Panc1 (cell line): ENCODE measurements around the gene DENND6B. TPM values are rescaled to one million over a fixed set of nuclear protein-coding genes. Genes with fewer than 3 reads are reported as not detected.

Experiments
- ATAC-seq: fragments of 200-7000 bp; cut with Tn5 transposase; 2 replicates; pipeline ENCODE4 v1.9.1; 2020; ENCODE audit warnings: mild to moderate bottlenecking, moderate library complexity
- BruUV-seq: library from RNA; stranded (reverse); fragments of 400-500 nt; replicated peaks from 2 replicates; lab custom pipeline; 2021; lab: Mats Ljungman, UMichigan
- CTCF ChIA-PET: fragments of 300-600 bp; sonication (Branson Sonifier 250); formaldehyde crosslinking; loops from one replicate; lab custom pipeline; 2022; ENCODE audit warnings: antibody characterized with exemption; lab: Charles Lee
- POLR2A ChIA-PET: fragments of 300-600 bp; sonication (Branson Sonifier 250); formaldehyde crosslinking; loops from one replicate; lab custom pipeline; 2022; ENCODE audit warnings: antibody characterized with exemption; lab: Charles Lee
- DNase-seq: peaks from one replicate; pipeline ENCODE4 v3.0.0-alpha.2; 2010; ENCODE audit warnings: low read depth, low spot score
- H3K27ac ChIP-seq: 2 replicates; pipeline ENCODE4 v1.5.1; 2011; ENCODE audit warnings: mild to moderate bottlenecking, low read length, inconsistent platforms
- H3K27me3 ChIP-seq: fragments of 200-500 bp; sonication (Bioruptor generic); 2 replicates; pipeline ENCODE4 v1.6.0; 2014; ENCODE audit warnings: low read length, inconsistent platforms; ENCODE audit not compliant: control insufficient read depth, insufficient read depth
- H3K36me3 ChIP-seq: fragments of 200-500 bp; sonication (Bioruptor generic); 2 replicates; pipeline ENCODE4 v1.5.1; 2014; ENCODE audit warnings: inconsistent platforms, mild to moderate bottlenecking, low read length, moderate library complexity; ENCODE audit not compliant: control insufficient read depth, insufficient read depth
- H3K4me1 ChIP-seq: 2 replicates; pipeline ENCODE4 v1.5.1; 2011; ENCODE audit warnings: inconsistent platforms, mild to moderate bottlenecking, low read length, moderate library complexity; ENCODE audit not compliant: control insufficient read depth, insufficient read depth
- H3K4me3 ChIP-seq, 2 experiments: 2 replicates each; pipeline ENCODE4 v1.5.1; 2011 to 2012; ENCODE audit warnings: low read depth in 2 of 2, low read length in 2 of 2, mild to moderate bottlenecking in 2 of 2, inconsistent platforms in 1 of 2, moderate library complexity in 1 of 2
- H3K9me3 ChIP-seq: fragments of 200-500 bp; sonication (Bioruptor generic); 2 replicates; pipeline ENCODE4 v1.5.1; 2014; ENCODE audit warnings: low read depth, mild to moderate bottlenecking, inconsistent platforms, low read length, moderate library complexity; ENCODE audit not compliant: control insufficient read depth, insufficient read depth
- CTCF ChIP-seq: fragments of 450-650 bp; IDR thresholded peaks from 2 replicates; pipeline ENCODE4 v1.5.1; 2017; ENCODE audit warnings: mild to moderate bottlenecking
- POLR2AphosphoS5 ChIP-seq: IDR thresholded peaks from 2 replicates; pipeline ENCODE4 v1.6.1; 2012; ENCODE audit warnings: mild to moderate bottlenecking, low read depth, low read length, moderate library complexity
- REST ChIP-seq, 2 experiments: IDR thresholded peaks; 2 replicates each; pipeline ENCODE4 v1.6.1; 2011 to 2012; ENCODE audit warnings: low read depth in 2 of 2, control low read depth in 1 of 2, low read length in 1 of 2, mild to moderate bottlenecking in 1 of 2, moderate library complexity in 1 of 2; ENCODE audit not compliant: insufficient read depth in 1 of 2
- SIN3A ChIP-seq: IDR thresholded peaks from 2 replicates; pipeline ENCODE4 v1.6.1; 2012; ENCODE audit warnings: low read depth, mild to moderate bottlenecking, low read length, moderate library complexity, borderline replicate concordance; ENCODE audit not compliant: insufficient read depth
- TCF7L2 ChIP-seq: IDR thresholded peaks from 2 replicates; pipeline ENCODE4 v1.6.1; 2011; ENCODE audit warnings: mild to moderate bottlenecking, low read depth, low read length, inconsistent platforms
- in situ Hi-C: cut with HindIII; loops from 2 replicates; pipeline ENCODE4 v1.10.0; 2016; ENCODE audit warnings: low sequenced_read_pairs, low pct_unique_long_range_greater_than_20kb
- intact Hi-C: fragments of 100-400 bp; cut with micrococcal nuclease; formaldehyde crosslinking; loops from one replicate; pipeline ENCODE4 v1.10.0; 2022; ENCODE audit not compliant: unreplicated experiment
- total RNA-seq: library from RNA; stranded (reverse); gene quantifications from one replicate; pipeline ENCODE4 v1.2.1, GENCODE V29; 2021; ENCODE audit not compliant: unreplicated experiment

Gene DENND6B
- total RNA-seq, 1 experiment from 2014 or later: 5.8 TPM

- ChIA-PET POLR2A (no interaction called here), CTCF (no interaction called here)
- Histone ChIP-seq H3K36me3 (no peaks in the 10 kb centered on the region), H3K9me3 (no peaks in the 10 kb centered on the region), H3K27me3 (no peaks in the 10 kb centered on the region), H3K27ac (no peak overlapping the region), H3K4me1 (peaks cover 9% of the 10 kb centered on the region; the same call in 1 of the 2 replicates), H3K4me3 (no peak overlapping the region)
- no peak for ATAC-seq
- no peak for DNase-seq
- intact Hi-C loops (no loop called here), in situ Hi-C loops (no loop called here)
- no TSS peak for BruUV-seq
- no peak for TF ChIP-seq TCF7L2
- no peak for TF ChIP-seq CTCF
- TF ChIP-seq POLR2AphosphoS5: no peak
- TF ChIP-seq REST (IDR thresholded peaks at IDR 0.05; ENCODE audit: insufficient read depth in 1 of 2, low read depth in 2 of 2, low read length in 1 of 2): no peak
- no peak for TF ChIP-seq SIN3A
Observed at GRCh38 chr22:50318356-50318697, 8.5 kb downstream of the DENND6B start.

- CTCF ChIA-PET: no interaction called here
Observed at GRCh38 chr22:50317674-50318073, 9.1 kb downstream of the DENND6B start.

More at GRCh38 chr22:50317674-50318073, 9.1 kb downstream of the DENND6B start:
- intact Hi-C loops (no loop called here), in situ Hi-C loops (no loop called here)
- Histone ChIP-seq H3K36me3 (no peaks in the 10 kb centered on the region), H3K4me3 (no peak overlapping the region), H3K4me1 (peaks cover 9% of the 10 kb centered on the region; the same call in 1 of the 2 replicates), H3K27ac (no peak overlapping the region), H3K9me3 (no peaks in the 10 kb centered on the region), H3K27me3 (no peaks in the 10 kb centered on the region)
- no peak for DNase-seq
- POLR2A ChIA-PET: interaction anchor here (0.6 kb wide), 1 partner anchor 14 kb away, joined by 3 read pairs; no protein-coding TSS in a partner anchor
- no peak for TF ChIP-seq CTCF
- TF ChIP-seq REST (IDR thresholded peaks at IDR 0.05; ENCODE audit: insufficient read depth in 1 of 2, low read depth in 2 of 2, low read length in 1 of 2): no peak
- ATAC-seq: no peak
- BruUV-seq: no TSS peak
